PC-3 (cell line): ENCODE results near the gene HERC2.
"Not testable (repeated sequence)": the region's sequence is repeated elsewhere in the genome, so short reads cannot be mapped to it uniquely, and the experiment has no call there.

Experiments
- EZH2 ChIP-seq: fragments of 300-600 bp; sonication (generic); IDR thresholded peaks from one replicate; pipeline ENCODE4 v1.6.1; 2017; ENCODE audit warnings: antibody characterized with exemption, mild to moderate bottlenecking, low read length; ENCODE audit not compliant: unreplicated experiment
- TF ChIP-seq, protein P1 (sequence below): fragments of 300-600 bp; sonication (generic); conservative IDR thresholded peaks from 2 replicates; pipeline ENCODE4 v1.5.1; 2017; ENCODE audit warnings: antibody characterized with exemption, low read depth, mild to moderate bottlenecking, low read length

DNA sequence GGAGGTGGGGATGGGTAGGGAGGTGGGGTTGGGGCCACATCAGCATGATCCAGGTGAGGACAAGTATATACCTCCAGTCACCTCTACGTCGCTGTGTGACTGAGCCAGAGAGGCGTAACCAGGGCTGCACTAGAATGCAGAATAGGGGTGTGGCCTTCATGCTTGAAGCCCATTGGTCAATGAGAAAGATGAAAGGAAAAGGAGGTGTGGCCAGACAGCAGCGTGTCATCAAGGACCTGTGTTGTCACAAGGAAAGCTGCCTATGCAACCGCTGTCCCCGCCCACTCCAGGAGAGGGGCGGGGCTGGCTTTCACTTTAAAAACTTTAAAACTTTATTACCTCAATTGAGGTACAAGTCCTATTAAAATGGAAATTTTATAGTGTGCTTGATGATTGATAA is 36.0 kb upstream of the HERC2 start, which contains the start of gene GOLGA6L24:
- TF ChIP-seq, protein P1, sequence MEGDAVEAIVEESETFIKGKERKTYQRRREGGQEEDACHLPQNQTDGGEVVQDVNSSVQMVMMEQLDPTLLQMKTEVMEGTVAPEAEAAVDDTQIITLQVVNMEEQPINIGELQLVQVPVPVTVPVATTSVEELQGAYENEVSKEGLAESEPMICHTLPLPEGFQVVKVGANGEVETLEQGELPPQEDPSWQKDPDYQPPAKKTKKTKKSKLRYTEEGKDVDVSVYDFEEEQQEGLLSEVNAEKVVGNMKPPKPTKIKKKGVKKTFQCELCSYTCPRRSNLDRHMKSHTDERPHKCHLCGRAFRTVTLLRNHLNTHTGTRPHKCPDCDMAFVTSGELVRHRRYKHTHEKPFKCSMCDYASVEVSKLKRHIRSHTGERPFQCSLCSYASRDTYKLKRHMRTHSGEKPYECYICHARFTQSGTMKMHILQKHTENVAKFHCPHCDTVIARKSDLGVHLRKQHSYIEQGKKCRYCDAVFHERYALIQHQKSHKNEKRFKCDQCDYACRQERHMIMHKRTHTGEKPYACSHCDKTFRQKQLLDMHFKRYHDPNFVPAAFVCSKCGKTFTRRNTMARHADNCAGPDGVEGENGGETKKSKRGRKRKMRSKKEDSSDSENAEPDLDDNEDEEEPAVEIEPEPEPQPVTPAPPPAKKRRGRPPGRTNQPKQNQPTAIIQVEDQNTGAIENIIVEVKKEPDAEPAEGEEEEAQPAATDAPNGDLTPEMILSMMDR, result not testable (repeated sequence)
- not testable (repeated sequence) for TF ChIP-seq EZH2
